Panc1 (cell line): Measurements from ENCODE around the gene MCRIP2. TPM values are rescaled to one million over a fixed set of nuclear protein-coding genes. Genes with fewer than 3 reads are reported as not detected.

Experiments
- ATAC-seq: fragments of 200-7000 bp; cut with Tn5 transposase; 2 replicates; pipeline ENCODE4 v1.9.1; 2020; ENCODE audit warnings: mild to moderate bottlenecking, moderate library complexity
- BruUV-seq: library from RNA; stranded (reverse); fragments of 400-500 nt; replicated peaks from 2 replicates; lab custom pipeline; 2021; lab: Mats Ljungman, UMichigan
- CTCF ChIA-PET: fragments of 300-600 bp; sonication (Branson Sonifier 250); formaldehyde crosslinking; loops from one replicate; lab custom pipeline; 2022; ENCODE audit warnings: antibody characterized with exemption; lab: Charles Lee
- POLR2A ChIA-PET: fragments of 300-600 bp; sonication (Branson Sonifier 250); formaldehyde crosslinking; loops from one replicate; lab custom pipeline; 2022; ENCODE audit warnings: antibody characterized with exemption; lab: Charles Lee
- DNase-seq: peaks from one replicate; pipeline ENCODE4 v3.0.0-alpha.2; 2010; ENCODE audit warnings: low read depth, low spot score
- H3K27ac ChIP-seq: 2 replicates; pipeline ENCODE4 v1.5.1; 2011; ENCODE audit warnings: mild to moderate bottlenecking, low read length, inconsistent platforms
- H3K27me3 ChIP-seq: fragments of 200-500 bp; sonication (Bioruptor generic); 2 replicates; pipeline ENCODE4 v1.6.0; 2014; ENCODE audit warnings: low read length, inconsistent platforms; ENCODE audit not compliant: control insufficient read depth, insufficient read depth
- H3K36me3 ChIP-seq: fragments of 200-500 bp; sonication (Bioruptor generic); 2 replicates; pipeline ENCODE4 v1.5.1; 2014; ENCODE audit warnings: inconsistent platforms, mild to moderate bottlenecking, low read length, moderate library complexity; ENCODE audit not compliant: control insufficient read depth, insufficient read depth
- H3K4me1 ChIP-seq: 2 replicates; pipeline ENCODE4 v1.5.1; 2011; ENCODE audit warnings: inconsistent platforms, mild to moderate bottlenecking, low read length, moderate library complexity; ENCODE audit not compliant: control insufficient read depth, insufficient read depth
- H3K4me3 ChIP-seq, 2 experiments: 2 replicates each; pipeline ENCODE4 v1.5.1; 2011 to 2012; ENCODE audit warnings: low read depth in 2 of 2, low read length in 2 of 2, mild to moderate bottlenecking in 2 of 2, inconsistent platforms in 1 of 2, moderate library complexity in 1 of 2
- H3K9me3 ChIP-seq: fragments of 200-500 bp; sonication (Bioruptor generic); 2 replicates; pipeline ENCODE4 v1.5.1; 2014; ENCODE audit warnings: low read depth, mild to moderate bottlenecking, inconsistent platforms, low read length, moderate library complexity; ENCODE audit not compliant: control insufficient read depth, insufficient read depth
- POLR2AphosphoS5 ChIP-seq: IDR thresholded peaks from 2 replicates; pipeline ENCODE4 v1.6.1; 2012; ENCODE audit warnings: mild to moderate bottlenecking, low read depth, low read length, moderate library complexity
- SIN3A ChIP-seq: IDR thresholded peaks from 2 replicates; pipeline ENCODE4 v1.6.1; 2012; ENCODE audit warnings: low read depth, mild to moderate bottlenecking, low read length, moderate library complexity, borderline replicate concordance; ENCODE audit not compliant: insufficient read depth
- TCF7L2 ChIP-seq: IDR thresholded peaks from 2 replicates; pipeline ENCODE4 v1.6.1; 2011; ENCODE audit warnings: mild to moderate bottlenecking, low read depth, low read length, inconsistent platforms
- in situ Hi-C: cut with HindIII; loops from 2 replicates; pipeline ENCODE4 v1.10.0; 2016; ENCODE audit warnings: low sequenced_read_pairs, low pct_unique_long_range_greater_than_20kb
- intact Hi-C: fragments of 100-400 bp; cut with micrococcal nuclease; formaldehyde crosslinking; loops from one replicate; pipeline ENCODE4 v1.10.0; 2022; ENCODE audit not compliant: unreplicated experiment
- total RNA-seq: library from RNA; stranded (reverse); gene quantifications from one replicate; pipeline ENCODE4 v1.2.1, GENCODE V29; 2021; ENCODE audit not compliant: unreplicated experiment
- TF ChIP-seq, protein P1 (sequence below): fragments of 450-650 bp; IDR thresholded peaks from 2 replicates; pipeline ENCODE4 v1.5.1; 2017; ENCODE audit warnings: mild to moderate bottlenecking
- TF ChIP-seq, protein P2 (sequence below), 2 experiments: IDR thresholded peaks; 2 replicates each; pipeline ENCODE4 v1.6.1; 2011 to 2012; ENCODE audit warnings: low read depth in 2 of 2, control low read depth in 1 of 2, low read length in 1 of 2, mild to moderate bottlenecking in 1 of 2, moderate library complexity in 1 of 2; ENCODE audit not compliant: insufficient read depth in 1 of 2

The MCRIP2 gene
- total RNA-seq, 1 experiment from 2014 or later: 91.6 TPM

DNA sequence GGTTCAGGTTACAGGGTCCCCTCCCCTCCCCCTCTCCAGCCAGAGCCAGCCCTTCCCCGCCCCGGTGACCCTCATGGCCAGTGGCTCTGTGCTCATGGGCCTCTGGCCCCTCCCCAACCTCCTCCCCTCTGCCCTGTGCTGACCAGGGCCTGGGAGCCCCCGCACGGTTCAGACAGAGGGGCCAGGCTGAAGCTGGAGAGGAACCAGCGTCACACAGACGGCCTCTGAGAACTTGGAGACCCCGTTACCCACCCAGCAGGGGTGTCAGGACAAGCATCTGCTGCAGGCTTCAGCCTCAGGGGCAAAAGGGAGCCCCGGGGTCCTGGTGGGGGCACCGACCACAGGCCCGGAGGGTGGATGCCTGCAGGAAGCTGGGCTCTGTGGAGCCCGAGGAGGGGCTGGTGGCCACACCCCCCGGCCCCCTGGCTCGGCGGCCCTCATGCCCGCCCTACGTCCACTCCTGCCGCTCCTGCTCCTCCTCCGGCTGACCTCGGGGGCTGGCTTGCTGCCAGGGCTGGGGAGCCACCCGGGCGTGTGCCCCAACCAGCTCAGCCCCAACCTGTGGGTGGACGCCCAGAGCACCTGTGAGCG lies 10.7 kb upstream of the MCRIP2 start, which contains the start of gene WFIKKN1:
WFIKKN1 (plus strand) TSS at position 171 of the 591 bp plus-strand sequence; CDS start at position 440, 269 bp downstream.
- no peaks in the 10 kb centered on the region for H3K36me3 ChIP-seq
- H3K4me3 ChIP-seq: no peak within 1 kb of the TSS
- TF ChIP-seq POLR2AphosphoS5: 0 out of 2 replicates have a peak, but pooled peaks have one; percentile 32
- no peak for TF ChIP-seq TCF7L2
- DNase-seq (no peak), ATAC-seq (no peak)
- H3K27ac ChIP-seq: peak within 1 kb of the TSS; percentile 34; the same call in 1 of the 2 replicates
- H3K9me3 ChIP-seq: no peaks in the 10 kb centered on the region
- intact Hi-C loops: no loop called here
- in situ Hi-C loops: no loop called here
- ChIA-PET POLR2A (no interaction called here), CTCF (no interaction called here)
- no peaks in the 10 kb centered on the region for H3K27me3 ChIP-seq
- H3K4me1 ChIP-seq: peaks cover 48% of the 10 kb centered on the region
- no TSS peak for BruUV-seq

DNA sequence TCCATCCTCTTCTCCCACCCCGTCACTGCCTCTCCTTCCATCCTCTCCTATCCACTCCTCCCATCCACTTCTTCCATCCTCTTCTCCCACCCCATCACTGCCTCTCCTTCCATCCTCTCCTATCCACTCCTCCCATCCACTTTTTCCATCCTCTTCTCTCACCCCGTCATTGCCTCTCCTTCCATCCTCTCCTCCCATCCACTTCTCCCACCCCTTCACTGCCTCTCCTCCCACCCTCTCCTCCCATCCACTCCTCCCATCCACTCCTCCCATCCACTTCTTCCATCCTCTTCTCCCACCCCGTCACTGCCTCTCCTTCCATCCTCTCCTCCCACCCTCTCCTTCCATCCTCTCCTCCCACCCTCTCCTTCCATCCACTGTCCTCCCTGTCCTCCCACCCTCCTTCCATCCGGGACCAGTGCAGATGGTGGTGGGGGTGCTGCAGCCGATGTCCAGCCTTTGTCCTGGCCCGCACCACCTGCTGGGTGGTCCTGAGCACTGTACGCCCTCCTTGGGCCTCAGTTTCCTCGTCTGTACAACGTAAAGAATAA lies 9.7 kb upstream of the MCRIP2 start:
- TF ChIP-seq, protein P1, sequence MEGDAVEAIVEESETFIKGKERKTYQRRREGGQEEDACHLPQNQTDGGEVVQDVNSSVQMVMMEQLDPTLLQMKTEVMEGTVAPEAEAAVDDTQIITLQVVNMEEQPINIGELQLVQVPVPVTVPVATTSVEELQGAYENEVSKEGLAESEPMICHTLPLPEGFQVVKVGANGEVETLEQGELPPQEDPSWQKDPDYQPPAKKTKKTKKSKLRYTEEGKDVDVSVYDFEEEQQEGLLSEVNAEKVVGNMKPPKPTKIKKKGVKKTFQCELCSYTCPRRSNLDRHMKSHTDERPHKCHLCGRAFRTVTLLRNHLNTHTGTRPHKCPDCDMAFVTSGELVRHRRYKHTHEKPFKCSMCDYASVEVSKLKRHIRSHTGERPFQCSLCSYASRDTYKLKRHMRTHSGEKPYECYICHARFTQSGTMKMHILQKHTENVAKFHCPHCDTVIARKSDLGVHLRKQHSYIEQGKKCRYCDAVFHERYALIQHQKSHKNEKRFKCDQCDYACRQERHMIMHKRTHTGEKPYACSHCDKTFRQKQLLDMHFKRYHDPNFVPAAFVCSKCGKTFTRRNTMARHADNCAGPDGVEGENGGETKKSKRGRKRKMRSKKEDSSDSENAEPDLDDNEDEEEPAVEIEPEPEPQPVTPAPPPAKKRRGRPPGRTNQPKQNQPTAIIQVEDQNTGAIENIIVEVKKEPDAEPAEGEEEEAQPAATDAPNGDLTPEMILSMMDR: no peak
- TF ChIP-seq, protein P2, sequence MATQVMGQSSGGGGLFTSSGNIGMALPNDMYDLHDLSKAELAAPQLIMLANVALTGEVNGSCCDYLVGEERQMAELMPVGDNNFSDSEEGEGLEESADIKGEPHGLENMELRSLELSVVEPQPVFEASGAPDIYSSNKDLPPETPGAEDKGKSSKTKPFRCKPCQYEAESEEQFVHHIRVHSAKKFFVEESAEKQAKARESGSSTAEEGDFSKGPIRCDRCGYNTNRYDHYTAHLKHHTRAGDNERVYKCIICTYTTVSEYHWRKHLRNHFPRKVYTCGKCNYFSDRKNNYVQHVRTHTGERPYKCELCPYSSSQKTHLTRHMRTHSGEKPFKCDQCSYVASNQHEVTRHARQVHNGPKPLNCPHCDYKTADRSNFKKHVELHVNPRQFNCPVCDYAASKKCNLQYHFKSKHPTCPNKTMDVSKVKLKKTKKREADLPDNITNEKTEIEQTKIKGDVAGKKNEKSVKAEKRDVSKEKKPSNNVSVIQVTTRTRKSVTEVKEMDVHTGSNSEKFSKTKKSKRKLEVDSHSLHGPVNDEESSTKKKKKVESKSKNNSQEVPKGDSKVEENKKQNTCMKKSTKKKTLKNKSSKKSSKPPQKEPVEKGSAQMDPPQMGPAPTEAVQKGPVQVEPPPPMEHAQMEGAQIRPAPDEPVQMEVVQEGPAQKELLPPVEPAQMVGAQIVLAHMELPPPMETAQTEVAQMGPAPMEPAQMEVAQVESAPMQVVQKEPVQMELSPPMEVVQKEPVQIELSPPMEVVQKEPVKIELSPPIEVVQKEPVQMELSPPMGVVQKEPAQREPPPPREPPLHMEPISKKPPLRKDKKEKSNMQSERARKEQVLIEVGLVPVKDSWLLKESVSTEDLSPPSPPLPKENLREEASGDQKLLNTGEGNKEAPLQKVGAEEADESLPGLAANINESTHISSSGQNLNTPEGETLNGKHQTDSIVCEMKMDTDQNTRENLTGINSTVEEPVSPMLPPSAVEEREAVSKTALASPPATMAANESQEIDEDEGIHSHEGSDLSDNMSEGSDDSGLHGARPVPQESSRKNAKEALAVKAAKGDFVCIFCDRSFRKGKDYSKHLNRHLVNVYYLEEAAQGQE (IDR thresholded peaks at IDR 0.05; ENCODE audit: insufficient read depth in 1 of 2, low read depth in 2 of 2, low read length in 1 of 2): no peak
- no peak for TF ChIP-seq TCF7L2
- no peak for TF ChIP-seq POLR2AphosphoS5
- TF ChIP-seq SIN3A: no peak
- H3K36me3 ChIP-seq: no peaks in the 10 kb centered on the region
- no peak overlapping the region for H3K4me3 ChIP-seq
- BruUV-seq: no TSS peak
- H3K9me3 ChIP-seq: no peaks in the 10 kb centered on the region
- in situ Hi-C loops (no loop called here), intact Hi-C loops (no loop called here)
- peaks cover 40% of the 10 kb centered on the region for H3K4me1 ChIP-seq
- ChIA-PET CTCF (no interaction called here), POLR2A (no interaction called here)
- ATAC-seq (no peak), DNase-seq (no peak)
- no peaks in the 10 kb centered on the region for H3K27me3 ChIP-seq
- no peak overlapping the region for H3K27ac ChIP-seq
